GM18502 (cell line): ENCODE measurements around the gene SLC24A1.

Experiments
- ATAC-seq: cut with Tn5 transposase; IDR thresholded peaks from one replicate; pipeline ENCODE4 v1.9.1; 2021; ENCODE audit warnings: mild to moderate bottlenecking; ENCODE audit not compliant: unreplicated experiment, poor library complexity

The SLC24A1 gene

DNA sequence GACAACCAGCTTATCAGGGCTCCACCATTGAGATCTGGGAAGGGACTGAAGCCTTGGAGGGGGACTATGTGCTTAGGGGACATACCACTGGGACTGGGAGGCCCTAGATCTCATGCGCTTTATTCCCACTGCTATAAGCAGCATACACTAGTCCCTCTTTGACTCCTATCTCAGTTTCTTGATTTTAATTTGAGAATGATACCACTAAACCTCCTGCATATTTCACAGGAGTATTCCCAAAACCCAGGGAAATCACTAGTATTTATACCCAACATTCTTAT, 29.2 kb downstream of the SLC24A1 start:
- no peak for ATAC-seq

DNA sequence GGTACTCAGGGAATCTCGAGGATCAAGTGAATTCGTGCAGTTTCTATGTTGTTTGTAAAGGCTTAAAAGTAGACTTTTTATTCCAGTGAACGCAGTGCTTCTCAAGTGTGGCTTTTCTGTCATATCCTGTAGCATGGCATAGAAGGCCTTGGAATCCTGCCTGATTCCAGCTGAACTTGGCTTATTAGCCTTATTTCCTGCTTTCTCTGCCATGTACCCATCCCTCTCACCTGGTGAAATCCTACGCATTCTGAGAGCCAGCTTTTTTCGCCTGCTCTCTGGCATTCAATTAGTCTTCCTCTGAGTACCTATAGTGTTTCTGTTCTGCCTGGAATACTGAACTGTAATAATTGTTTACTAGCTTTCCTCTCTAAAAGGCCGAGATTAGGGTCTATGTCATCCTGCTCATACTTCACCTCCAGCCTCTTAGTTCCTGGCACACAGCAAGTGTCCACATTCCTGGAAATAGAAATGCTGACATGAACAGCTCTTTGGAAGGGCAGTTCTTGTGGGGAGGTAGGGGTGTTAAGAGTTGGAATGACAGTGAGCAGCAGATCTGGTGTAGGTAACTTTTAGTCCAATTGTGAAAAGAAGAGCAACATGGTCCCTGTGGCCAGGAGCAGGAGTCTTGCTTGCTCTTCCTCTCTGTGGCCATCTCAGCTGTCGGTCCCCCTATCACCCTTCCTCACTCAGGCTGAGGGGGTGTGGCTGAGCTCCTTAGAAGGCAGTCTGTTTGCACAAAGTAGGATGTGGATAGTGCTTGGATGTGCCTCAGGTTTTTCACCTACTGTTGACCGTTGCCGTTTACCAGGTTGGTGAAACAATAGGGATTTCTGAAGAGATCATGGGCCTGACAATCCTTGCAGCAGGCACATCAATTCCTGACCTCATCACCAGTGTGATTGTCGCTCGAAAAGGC, 30.4 kb downstream of the SLC24A1 start:
- ATAC-seq: no peak

DNA sequence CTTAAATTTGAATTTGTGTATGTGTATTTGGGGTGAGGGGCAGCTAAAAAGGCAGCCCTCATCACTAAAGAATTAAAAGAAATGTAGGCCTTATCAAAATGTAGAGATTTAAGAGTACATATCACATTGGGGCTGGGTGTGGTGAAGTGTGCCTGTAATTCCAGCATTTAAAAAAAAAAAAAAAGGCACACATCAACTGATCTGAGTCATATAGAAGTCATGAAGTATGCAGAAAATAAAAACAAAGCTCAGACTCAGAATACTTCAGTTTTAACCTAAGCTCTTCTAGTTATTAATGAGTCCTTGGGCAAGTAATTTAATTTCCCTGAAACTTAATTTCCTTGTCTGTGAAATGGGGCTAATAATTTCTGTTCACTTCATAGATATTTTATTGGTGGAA, 31.6 kb downstream of the SLC24A1 start:
- ATAC-seq: no peak

DNA sequence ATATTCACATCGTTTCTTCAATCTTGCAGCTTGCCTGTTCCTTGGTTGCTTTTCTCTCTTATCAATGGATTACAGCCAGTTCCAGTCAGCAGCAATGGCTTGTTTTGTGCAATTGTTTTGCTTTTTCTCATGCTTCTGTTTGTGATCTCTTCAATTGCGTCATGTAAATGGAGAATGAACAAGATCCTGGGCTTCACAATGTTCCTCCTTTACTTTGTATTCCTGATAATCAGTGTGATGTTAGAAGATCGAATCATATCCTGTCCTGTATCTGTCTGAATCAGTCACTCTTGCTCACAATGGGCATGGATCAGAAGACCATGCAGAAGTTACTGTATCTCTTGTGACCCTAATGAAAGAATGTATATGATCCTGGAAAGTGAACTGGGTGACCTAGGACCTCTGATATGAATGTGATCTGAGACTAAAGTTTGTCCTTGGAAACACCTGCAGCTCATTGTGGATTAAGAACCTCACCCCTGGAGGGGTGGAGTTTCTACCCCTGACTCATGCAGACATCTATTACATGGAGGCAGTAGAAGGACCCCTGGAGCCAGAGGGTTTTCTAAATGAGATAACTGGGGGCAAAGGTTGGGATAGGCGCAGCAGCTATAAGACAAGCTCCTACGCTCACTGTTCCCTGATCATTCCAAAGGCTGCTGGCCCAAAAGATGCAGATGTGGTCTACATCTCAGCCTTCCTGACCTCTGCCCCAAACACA, 32.2 kb downstream of the SLC24A1 start:
- ATAC-seq: no peak

DNA sequence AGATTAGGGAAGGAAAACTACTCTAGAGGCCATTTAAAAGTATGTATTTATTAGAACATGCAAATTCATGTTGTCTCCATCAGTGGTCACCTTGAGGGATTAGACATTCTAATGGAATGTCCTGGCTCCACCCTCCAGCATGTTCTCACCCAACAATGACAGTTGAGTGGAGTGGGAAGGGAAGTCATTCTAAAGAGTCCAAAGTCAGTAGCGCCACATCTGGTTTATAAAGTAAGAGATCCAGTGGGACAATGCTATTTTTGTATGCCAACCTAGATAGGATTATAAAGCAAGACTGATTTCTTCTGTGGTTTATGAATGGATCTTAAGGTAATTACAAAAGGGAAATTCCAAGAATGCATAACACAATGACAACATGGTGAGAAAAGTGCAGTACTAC, 33.3 kb downstream of the SLC24A1 start:
- ATAC-seq: no peak

DNA sequence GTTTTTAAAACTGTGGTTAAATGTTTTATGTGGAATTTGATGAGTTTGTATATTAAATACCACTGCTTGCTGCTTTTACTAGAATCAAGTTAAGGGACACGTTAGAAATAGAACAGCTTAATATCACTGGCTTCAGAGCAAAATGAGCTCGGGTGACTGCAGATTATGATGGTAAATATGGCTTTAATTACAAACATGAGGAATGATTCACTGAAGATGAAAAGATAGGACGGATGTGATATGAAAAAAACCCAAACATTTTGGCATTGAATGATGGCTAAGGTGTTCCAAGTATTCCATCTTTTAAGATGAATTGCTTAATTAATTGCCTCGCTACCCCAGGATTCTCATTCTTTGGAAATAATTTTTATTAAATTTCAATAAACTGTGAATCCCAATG, 33.7 kb downstream of the SLC24A1 start:
- no peak for ATAC-seq

DNA sequence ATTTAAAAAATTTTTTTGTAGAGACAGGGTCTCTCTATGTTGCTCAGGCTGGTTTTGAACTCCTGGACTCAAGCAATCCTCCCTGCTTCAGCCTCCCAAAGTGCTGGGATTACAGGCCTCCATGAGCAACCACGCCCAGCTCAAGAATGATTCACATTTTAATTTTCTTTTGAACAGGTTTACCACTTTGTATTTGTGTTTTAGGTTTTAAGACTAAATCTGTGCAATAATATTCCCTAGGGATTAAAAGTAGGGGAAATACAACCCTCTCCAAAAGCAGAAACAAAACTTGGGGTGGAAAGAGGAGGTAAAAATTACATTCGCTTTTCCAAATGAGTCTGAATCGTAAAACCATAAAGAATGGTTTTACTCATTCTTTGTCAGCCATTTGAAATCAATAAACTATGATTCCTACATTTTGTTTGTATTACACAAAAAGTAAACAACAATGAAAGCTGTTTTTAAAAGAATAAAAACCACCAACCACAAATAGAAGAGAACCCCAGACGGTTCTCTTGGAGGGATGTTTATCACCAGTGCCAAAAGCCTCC, 37.8 kb downstream of the SLC24A1 start:
- no peak for ATAC-seq

DNA sequence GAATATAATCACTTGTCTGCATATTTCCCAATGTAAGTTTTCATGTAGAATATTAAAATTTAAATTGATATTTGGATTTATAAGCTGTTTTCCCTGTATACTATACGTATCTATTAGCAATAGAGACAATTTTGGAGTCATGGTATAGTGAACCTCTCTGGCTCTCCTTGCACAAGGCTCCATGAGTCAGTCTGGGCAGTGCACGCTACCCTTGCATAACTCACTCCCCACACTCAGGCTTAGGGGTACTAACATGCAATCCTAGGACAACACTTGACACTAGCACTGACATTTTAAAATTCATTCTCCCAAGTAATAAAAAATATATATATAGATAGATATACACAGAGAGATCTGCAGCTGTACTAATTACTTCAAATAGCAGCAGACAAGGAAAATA, 39.2 kb downstream of the SLC24A1 start:
- ATAC-seq: no peak

DNA sequence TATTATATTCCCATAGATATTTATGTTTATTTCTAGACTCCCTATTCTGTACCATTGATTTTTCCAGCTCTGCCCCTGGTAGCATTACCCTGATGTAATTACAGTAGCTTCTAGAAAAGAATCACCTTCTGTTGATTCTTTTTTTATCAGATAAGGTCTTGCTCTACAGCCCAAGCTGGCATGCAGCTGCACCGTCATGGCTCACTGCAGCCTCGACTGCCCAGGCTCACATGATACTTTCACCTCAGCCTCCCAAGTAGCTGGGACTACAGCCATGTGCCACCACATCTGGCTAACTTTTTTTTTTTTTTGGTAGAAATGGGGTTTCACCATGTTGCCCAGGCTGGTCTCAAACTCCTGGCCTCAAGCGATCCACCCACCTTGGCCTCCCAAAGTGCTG, 41.8 kb downstream of the SLC24A1 start:
- no peak for ATAC-seq

DNA sequence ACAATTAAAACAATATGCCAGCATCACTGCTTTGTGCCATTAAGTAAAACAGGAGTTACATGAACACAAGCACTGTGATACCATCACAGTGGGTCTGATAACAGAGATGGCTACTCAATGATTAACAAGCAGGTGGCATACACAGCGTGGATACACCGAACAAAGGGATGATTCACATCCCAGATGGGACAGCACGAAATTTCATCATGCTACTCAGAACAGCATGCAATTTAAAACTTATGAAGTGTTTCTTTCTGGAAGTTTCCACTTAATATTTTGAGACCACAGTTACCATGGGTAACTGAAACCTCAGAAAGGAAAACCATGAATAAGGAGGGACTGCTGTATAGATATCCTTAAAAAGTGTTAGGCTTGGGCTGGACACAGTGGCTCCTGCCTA, 44.5 kb downstream of the SLC24A1 start:
- ATAC-seq: no peak

DNA sequence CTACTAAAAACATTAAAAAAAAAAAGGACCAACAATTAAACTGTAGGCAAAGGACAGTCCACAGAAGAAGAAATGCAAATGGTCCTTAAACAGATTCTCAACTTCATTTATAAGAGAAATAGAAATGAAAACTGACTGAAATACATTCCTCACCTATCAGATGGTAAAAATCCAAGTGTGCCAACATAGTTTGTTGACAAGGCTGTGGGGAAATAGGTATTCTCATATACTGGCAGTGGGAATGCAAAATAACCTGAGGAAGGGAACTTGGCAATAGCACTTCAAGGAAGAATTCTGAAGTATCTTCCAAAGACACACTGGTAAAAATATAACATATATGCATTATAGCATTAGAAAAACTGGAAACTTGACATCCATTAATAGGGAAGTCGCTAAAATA, 53.8 kb downstream of the SLC24A1 start:
- no peak for ATAC-seq

DNA sequence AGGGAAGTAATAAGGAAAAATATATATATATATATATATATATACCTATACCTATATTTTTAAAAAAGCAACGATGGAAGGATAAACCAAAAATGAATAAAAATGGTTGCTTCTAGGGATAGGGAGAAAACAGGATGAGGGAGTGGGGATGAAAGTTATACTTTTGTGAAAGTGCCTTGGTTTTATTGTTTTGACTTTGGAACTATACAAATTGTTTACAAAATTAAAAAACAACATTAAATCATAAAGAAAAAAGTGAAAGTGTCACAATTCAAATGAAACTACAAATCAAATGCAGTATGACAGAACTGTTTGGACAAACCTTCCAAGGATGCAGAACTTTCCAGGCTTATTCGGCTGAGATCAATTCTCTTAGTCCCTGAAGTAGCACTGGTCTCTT, 54.4 kb downstream of the SLC24A1 start:
- ATAC-seq: no peak

DNA sequence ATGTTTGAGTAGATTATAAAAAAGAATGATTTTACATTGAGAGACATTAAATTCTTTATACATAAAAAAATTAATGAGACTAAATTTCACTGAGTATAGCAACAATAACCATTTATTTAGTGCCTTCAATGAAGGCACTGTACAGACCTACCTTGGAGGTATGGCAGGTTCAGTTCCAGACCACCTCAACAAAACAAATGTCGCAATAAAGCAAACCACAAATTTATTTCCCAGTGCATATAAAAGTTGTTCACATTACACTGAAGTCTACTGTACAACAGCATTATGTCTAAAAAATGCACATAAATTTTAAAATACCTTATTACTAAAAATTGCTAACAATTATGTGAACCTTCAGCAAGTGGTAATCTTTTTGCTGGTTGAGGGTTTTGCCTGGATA, 58.8 kb downstream of the SLC24A1 start:
- no peak for ATAC-seq

DNA sequence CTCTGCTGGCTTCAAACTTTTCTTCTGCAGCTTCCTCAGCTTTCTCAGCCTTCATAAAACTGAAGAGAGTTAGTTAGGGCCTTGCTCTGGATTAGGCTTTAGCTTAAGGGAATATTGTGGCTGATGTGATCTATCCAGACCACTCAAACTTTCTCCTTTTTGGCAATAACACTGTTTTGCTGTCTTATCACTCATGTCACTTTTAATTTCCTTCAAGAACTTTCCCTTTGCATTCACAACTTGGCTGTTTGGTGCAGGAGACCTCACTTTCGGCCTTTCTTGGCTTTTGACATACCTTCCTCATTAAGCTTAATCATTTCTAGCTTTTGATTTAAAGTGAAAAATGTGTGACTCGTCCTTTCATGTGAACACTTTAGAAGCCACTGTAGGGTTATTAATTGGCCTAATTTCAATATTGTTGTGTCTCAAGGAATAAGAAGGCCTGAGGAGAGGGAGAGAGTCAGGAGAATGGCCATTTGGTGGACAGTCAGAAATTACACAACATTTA, 60.7 kb downstream of the SLC24A1 start:
- no peak for ATAC-seq

DNA sequence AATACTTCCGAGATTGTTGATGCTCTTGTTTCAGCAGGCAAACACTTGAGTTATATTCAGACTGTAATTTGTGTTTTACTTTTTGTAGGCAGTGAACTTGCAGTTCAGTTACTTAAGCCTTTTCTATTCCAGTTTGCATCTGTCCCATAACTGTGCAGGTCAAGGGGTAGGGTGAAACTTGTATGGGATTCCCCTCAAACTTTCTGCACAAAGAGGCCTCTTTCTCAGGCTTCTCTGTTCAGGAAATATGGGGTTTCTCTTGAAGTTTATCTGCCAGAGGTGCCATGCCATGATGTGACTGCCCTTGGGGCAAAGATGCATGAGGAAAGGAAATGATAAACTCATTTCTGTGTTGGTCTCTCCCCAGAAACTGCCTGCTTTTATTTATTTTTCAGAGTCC, 66.7 kb downstream of the SLC24A1 start:
- no peak for ATAC-seq

DNA sequence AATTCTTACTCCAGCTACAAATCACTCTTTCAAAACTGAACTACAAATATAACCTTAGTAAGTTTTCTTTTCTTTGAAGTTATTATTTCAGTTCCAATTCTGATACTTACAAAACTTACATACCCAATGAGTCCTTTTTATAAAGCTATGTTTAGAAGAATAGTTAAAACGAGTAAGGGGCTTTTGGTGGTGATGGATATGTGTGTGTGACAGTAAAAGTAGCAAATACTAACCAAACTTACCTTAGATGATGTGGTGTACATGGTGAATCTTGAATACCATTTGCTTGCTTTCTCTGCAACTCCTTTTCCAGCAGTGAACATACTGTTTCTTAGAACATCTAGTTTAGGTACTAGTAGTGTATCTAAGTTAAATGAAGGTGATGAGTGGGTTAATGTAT, 68.4 kb downstream of the SLC24A1 start:
- no peak for ATAC-seq

DNA sequence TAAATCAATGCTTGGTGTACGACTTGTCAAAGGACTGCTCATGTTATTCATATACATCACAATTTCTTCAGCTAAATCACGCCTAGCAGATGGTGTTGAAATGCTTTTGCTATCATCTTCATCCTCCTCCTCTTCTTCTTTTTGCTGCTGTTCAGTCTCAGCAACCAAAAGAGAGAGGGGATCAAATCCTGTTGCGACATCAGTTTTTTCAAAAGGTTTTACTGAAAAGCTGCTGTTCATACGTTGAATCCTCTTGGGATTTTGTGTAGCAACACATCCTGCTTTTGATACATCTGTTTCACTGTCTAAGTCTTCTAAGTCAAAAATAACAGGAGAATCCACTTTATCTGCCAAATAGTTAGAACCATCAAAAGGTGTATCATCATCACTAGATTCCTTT, 69.0 kb downstream of the SLC24A1 start:
- ATAC-seq: no peak

DNA sequence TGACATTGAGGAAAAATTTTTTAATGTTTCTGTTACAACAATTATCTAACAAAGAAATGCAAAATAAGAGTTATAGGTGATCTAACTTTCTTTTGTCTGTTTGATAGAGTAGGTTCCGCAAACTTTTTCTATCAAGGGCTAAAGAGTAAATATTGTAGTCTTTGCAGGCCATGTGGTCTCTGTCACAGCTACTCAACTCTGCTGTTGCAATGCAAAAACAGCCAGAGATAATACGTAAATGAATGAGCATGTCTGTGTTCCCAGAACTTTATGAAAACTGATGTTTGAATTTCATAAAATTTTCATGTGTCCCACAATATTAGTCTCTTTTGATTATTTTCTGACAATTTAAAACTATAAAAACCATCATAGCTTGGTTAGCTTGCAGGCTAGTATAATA, 73.3 kb downstream of the SLC24A1 start:
- ATAC-seq: no peak
